IMR-90 (cell line): ENCODE measurements around the gene GNAI1. TPM values are rescaled to one million over a fixed set of nuclear protein-coding genes. Genes with fewer than 3 reads are reported as not detected.

ENCODE experiments used
- ATAC-seq: fragments of 200-7000 bp; cut with Tn5 transposase; 2 replicates; pipeline ENCODE4 v1.9.1; 2020; ENCODE audit warnings: low read depth, mild to moderate bottlenecking, moderate library complexity
- BruUV-seq: library from RNA; stranded (reverse); fragments of 400-500 nt; replicated peaks from 2 replicates; lab custom pipeline; 2021; lab: Mats Ljungman, UMichigan
- CTCF ChIA-PET: fragments of 300-600 bp; formaldehyde crosslinking; extraction: SDS; loops from one replicate; lab custom pipeline; 2021; ENCODE audit warnings: antibody characterized with exemption; lab: Yijun Ruan, JAX
- POLR2A ChIA-PET: fragments of 300-600 bp; sonication (Branson Sonifier 250); formaldehyde crosslinking; loops from one replicate; lab custom pipeline; 2022; ENCODE audit warnings: antibody characterized with exemption; ENCODE audit not compliant: unreplicated experiment; lab: Charles Lee
- DNase-seq: peaks from one replicate; pipeline ENCODE4 v3.0.0; 2013
- H2AFZ ChIP-seq: replicated peaks from 2 replicates; pipeline ENCODE3; 2013; ENCODE audit warnings: low read length, mild to moderate bottlenecking; ENCODE audit not compliant: poor library complexity
- H2AK5ac ChIP-seq: 2 replicates; pipeline ENCODE4 v1.6.1; 2013; ENCODE audit warnings: low read depth, low read length, inconsistent platforms
- H2AK9ac ChIP-seq: replicated peaks from 2 replicates; pipeline ENCODE3; 2013; ENCODE audit warnings: mild to moderate bottlenecking, low read depth, low read length, moderate library complexity; ENCODE audit not compliant: poor library complexity
- H2BK120ac ChIP-seq: 2 replicates; pipeline ENCODE4 v1.6.1; 2013; ENCODE audit warnings: low read depth, low read length, inconsistent platforms
- H2BK15ac ChIP-seq: 3 replicates; pipeline ENCODE4 v1.6.1; 2013; ENCODE audit warnings: low read depth, low read length, inconsistent platforms
- H2BK20ac ChIP-seq: 2 replicates; pipeline ENCODE4 v1.6.1; 2013; ENCODE audit warnings: low read depth, mild to moderate bottlenecking, inconsistent platforms, low read length, moderate library complexity
- H2BK5ac ChIP-seq: 2 replicates; pipeline ENCODE4 v1.6.1; 2013; ENCODE audit warnings: mild to moderate bottlenecking, low read depth, low read length, inconsistent platforms; ENCODE audit not compliant: poor library complexity, severe bottlenecking
- H3K14ac ChIP-seq: replicated peaks from 2 replicates; pipeline ENCODE4 v1.6.1; 2013; ENCODE audit warnings: low read depth, low read length, inconsistent platforms
- H3K18ac ChIP-seq: 2 replicates; pipeline ENCODE4 v1.6.1; 2013; ENCODE audit warnings: low read depth, low read length, control low read depth
- H3K23ac ChIP-seq: 2 replicates; pipeline ENCODE4 v1.6.1; 2013; ENCODE audit warnings: low read depth, low read length, inconsistent platforms
- H3K27ac ChIP-seq: 2 replicates; pipeline ENCODE4 v1.5.1; 2013; ENCODE audit warnings: mild to moderate bottlenecking, control low read depth, low read length; ENCODE audit not compliant: insufficient read depth
- H3K27me3 ChIP-seq: 2 replicates; pipeline ENCODE4 v1.6.1; 2013; ENCODE audit warnings: low read length; ENCODE audit not compliant: control insufficient read depth, insufficient read depth
- H3K36me3 ChIP-seq: 2 replicates; pipeline ENCODE4 v1.6.1; 2013; ENCODE audit warnings: low read length, mixed read lengths; ENCODE audit not compliant: control insufficient read depth, insufficient read depth
- H3K4ac ChIP-seq: 2 replicates; pipeline ENCODE4 v1.6.1; 2013; ENCODE audit warnings: low read depth, low read length, inconsistent platforms
- H3K4me1 ChIP-seq: 2 replicates; pipeline ENCODE4 v1.6.1; 2013; ENCODE audit warnings: low read length, mixed read lengths; ENCODE audit not compliant: control insufficient read depth, insufficient read depth
- H3K4me2 ChIP-seq: 2 replicates; pipeline ENCODE4 v1.6.1; 2013; ENCODE audit warnings: low read depth, mild to moderate bottlenecking, control low read depth, low read length, moderate library complexity
- H3K4me3 ChIP-seq: 2 replicates; pipeline ENCODE4 v1.5.1; 2013; ENCODE audit warnings: low read depth, mild to moderate bottlenecking, control low read depth, low read length, moderate library complexity; ENCODE audit not compliant: insufficient read depth
- H3K56ac ChIP-seq: 2 replicates; pipeline ENCODE4 v1.6.1; 2013; ENCODE audit warnings: low read length, inconsistent platforms; ENCODE audit not compliant: insufficient read depth; ENCODE audit errors: extremely low read depth
- H3K79me1 ChIP-seq, 2 experiments: 2 replicates each; pipeline ENCODE4 v1.6.1; 2013; ENCODE audit warnings: low read length in 2 of 2, inconsistent platforms in 1 of 2, low read depth in 1 of 2
- H3K9ac ChIP-seq: 2 replicates; pipeline ENCODE4 v1.6.1; 2013; ENCODE audit warnings: low read depth, low read length, control low read depth
- H3K9me1 ChIP-seq: 2 replicates; pipeline ENCODE4 v1.6.1; 2013; ENCODE audit warnings: low read length, inconsistent platforms; ENCODE audit not compliant: insufficient read depth
- H3K9me3 ChIP-seq: 2 replicates; pipeline ENCODE4 v1.6.1; 2013; ENCODE audit warnings: low read length; ENCODE audit not compliant: control insufficient read depth, insufficient read depth
- H4K20me1 ChIP-seq: 2 replicates; pipeline ENCODE4 v1.6.1; 2013; ENCODE audit warnings: low read length, inconsistent platforms; ENCODE audit not compliant: insufficient read depth
- H4K5ac ChIP-seq: 2 replicates; pipeline ENCODE4 v1.6.1; 2013; ENCODE audit warnings: mild to moderate bottlenecking, low read depth, low read length, control low read depth
- H4K8ac ChIP-seq, 2 experiments: 2 replicates each; pipeline ENCODE4 v1.6.1; 2013; ENCODE audit warnings: low read depth in 2 of 2, low read length in 2 of 2, control low read depth in 1 of 2, inconsistent platforms in 1 of 2
- H4K91ac ChIP-seq: 2 replicates; pipeline ENCODE4 v1.6.1; 2013; ENCODE audit warnings: low read depth, low read length, inconsistent platforms; ENCODE audit not compliant: insufficient read depth
- CHD1 ChIP-seq: IDR thresholded peaks from 2 replicates; pipeline ENCODE4 v1.6.1; 2012; ENCODE audit warnings: low read depth, low read length, improper control_type of control experiment
- FOS ChIP-seq: fragments of 150-350 bp; IDR thresholded peaks from 2 replicates; pipeline ENCODE4 v1.6.1; 2016; ENCODE audit warnings: low read depth, low read length
- MAFK ChIP-seq: IDR thresholded peaks from 2 replicates; pipeline ENCODE4 v1.6.1; 2012; ENCODE audit warnings: low read depth, low read length, improper control_type of control experiment
- MXI1 ChIP-seq: IDR thresholded peaks from 2 replicates; pipeline ENCODE4 v1.6.1; 2012; ENCODE audit warnings: low read depth, mild to moderate bottlenecking, low read length, moderate library complexity, borderline replicate concordance
- NFE2L2 ChIP-seq: fragments of 150-350 bp; IDR thresholded peaks from 2 replicates; pipeline ENCODE4 v1.6.1; 2016; ENCODE audit warnings: low read depth, mild to moderate bottlenecking, low read length
- RFX5 ChIP-seq: IDR thresholded peaks from 2 replicates; pipeline ENCODE4 v1.8.0; 2012; ENCODE audit warnings: low read depth, mild to moderate bottlenecking, low read length, moderate library complexity
- WGBS, 2 experiments: methylation state at CpG; one replicate each; pipeline versions ENCODE4 v1.1.5 to v1.1.7; 2013; ENCODE audit warnings: missing lambda C conversion rate in 2 of 2; ENCODE audit not compliant: insufficient read length in 1 of 2; ENCODE audit errors: extremely low coverage in 2 of 2; 5-methylcytosine and 5-hydroxymethylcytosine counted together
- dilution Hi-C: fragments of 300-500 bp; cut with HindIII; formaldehyde crosslinking; loops from one replicate; pipeline ENCODE4 v1.14.3; 2018; ENCODE audit warnings: low sequenced_read_pairs; ENCODE audit not compliant: unreplicated experiment
- in situ Hi-C: fragments of 300-500 bp; cut with MboI; formaldehyde crosslinking; loops from 3 replicates; pipeline ENCODE4 v1.14.3; 2019; ENCODE audit warnings: low sequenced_read_pairs, inconsistent platforms, mixed read lengths
- intact Hi-C: fragments of 100-400 bp; cut with micrococcal nuclease; formaldehyde crosslinking; loops from 2 replicates; pipeline ENCODE4 v1.10.0; 2022
- polyA plus RNA-seq, 3 experiments: library from polyadenylated mRNA; depleted of rRNA; stranded (reverse); fragments of >200 nt; gene quantifications; 2 replicates each; pipeline ENCODE4 v1.2.3, GENCODE V29; 2012; ENCODE audit warnings: low replicate concordance in 1 of 3
- total RNA-seq: library from RNA; depleted of rRNA; stranded (reverse); fragments of >200 nt; gene quantifications from 2 replicates; pipeline ENCODE4 v1.2.3, GENCODE V29; 2012
- TF ChIP-seq, protein P1 (sequence below): fragments of 150-350 bp; IDR thresholded peaks from 2 replicates; pipeline ENCODE4 v1.6.1; 2017; ENCODE audit warnings: mild to moderate bottlenecking, antibody characterized with exemption, low read length, low read depth
- TF ChIP-seq, protein P2 (sequence below): fragments of 150-350 bp; IDR thresholded peaks from 2 replicates; pipeline ENCODE4 v1.6.1; 2016; ENCODE audit warnings: low read depth, mild to moderate bottlenecking, low read length, moderate library complexity, borderline replicate concordance
- TF ChIP-seq, protein P3 (sequence below): conservative IDR thresholded peaks from 2 replicates; pipeline ENCODE4 v1.5.1; 2012; ENCODE audit warnings: mild to moderate bottlenecking, low read depth, low read length, improper control_type of control experiment

Gene GNAI1
- total and polyA plus RNA-seq, 2 of the 4 experiments (the other 2 are of a cell fraction) = 21.1 to 26.5 TPM

DNA sequence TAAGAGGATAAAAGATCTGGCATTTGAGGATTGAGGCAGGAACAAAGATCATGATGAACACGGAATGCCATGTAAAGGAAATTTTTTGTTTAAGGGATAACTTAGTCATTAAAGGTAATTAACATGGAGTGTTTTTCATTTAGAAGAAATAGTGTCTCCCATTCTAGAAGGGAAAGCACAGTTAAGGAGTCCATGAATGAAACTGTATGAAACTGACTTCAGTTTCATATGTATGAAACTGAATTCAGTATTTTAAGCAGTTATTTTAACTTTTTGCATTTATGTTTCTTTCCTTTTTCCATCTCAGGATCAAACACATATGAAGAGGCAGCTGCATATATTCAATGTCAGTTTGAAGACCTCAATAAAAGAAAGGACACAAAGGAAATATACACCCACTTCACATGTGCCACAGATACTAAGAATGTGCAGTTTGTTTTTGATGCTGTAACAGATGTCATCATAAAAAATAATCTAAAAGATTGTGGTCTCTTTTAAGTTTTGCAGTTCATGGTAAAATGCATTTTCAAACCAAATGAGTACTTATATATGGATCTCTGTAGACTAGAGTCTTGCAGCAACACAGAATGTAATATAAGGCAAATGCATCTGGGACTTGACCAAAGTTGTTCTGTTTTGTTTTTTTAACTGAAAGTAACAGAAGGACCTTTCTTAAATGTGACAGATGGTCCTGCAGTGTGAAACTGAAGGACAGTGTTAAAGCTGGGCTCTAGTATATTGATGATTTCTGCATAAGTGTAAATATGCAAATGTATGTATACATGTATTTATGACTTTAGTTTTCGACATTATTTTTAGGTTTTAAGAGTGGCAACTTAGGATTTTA lies 82.6 kb downstream of the GNAI1 start (continued):
- TF ChIP-seq, protein P1, sequence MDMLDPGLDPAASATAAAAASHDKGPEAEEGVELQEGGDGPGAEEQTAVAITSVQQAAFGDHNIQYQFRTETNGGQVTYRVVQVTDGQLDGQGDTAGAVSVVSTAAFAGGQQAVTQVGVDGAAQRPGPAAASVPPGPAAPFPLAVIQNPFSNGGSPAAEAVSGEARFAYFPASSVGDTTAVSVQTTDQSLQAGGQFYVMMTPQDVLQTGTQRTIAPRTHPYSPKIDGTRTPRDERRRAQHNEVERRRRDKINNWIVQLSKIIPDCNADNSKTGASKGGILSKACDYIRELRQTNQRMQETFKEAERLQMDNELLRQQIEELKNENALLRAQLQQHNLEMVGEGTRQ = no peak

DNA sequence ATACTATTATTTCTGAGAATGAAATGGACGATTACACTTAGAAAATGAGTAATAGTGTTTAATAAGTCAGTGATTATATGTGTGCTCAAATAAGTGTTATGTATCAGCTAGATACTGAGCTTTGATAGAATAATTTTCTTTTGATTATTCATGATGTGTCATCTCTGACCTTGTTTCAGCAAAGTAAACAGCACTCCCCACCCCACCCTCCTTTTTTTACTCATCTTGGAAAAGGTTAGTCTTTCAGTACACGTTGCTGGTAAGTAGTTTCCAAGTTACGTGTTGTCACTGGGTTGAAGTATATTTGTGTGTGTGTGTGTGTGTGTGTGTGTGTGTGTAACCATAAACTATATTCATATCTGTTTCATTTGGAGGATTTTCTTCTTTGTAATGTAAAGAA lies 84.1 kb downstream of the GNAI1 start:
- ChIA-PET POLR2A (no interaction called here), CTCF (interaction anchor here (0.6 to 0.7 kb wide), 3 partner anchors 17 to 738 kb away, joined by 3 to 7 read pairs (median 3); no protein-coding TSS in a partner anchor)
- Histone ChIP-seq H4K91ac (no peak overlapping the region), H2AFZ (no peak overlapping the region), H3K4me3 (no peak overlapping the region), H4K20me1 (no peaks in the 10 kb centered on the region), H2BK120ac (no peak overlapping the region; the same call in 1 of the 2 replicates), H2AK5ac (no peak overlapping the region), H3K14ac (no peak overlapping the region), H3K23ac (no peak overlapping the region), H3K18ac (no peak overlapping the region), H3K56ac (no peak overlapping the region), H3K4ac (no peak overlapping the region), H3K27me3 (no peaks in the 10 kb centered on the region), H3K79me1 (no peaks in the 10 kb centered on the region), H3K4me1 (no peaks in the 10 kb centered on the region), H4K5ac (no peak overlapping the region), H3K9ac (no peak overlapping the region), H4K8ac (no peak overlapping the region), H3K36me3 (peaks cover 18% of the 10 kb centered on the region), H3K9me3 (no peaks in the 10 kb centered on the region), H2BK20ac (no peak overlapping the region), H2BK5ac (no peak overlapping the region), H3K9me1 (0 out of 2 replicates have a peak, but pooled peaks cover 2% of the 10 kb centered on the region), H2AK9ac (no peak overlapping the region), H3K4me2 (no peak overlapping the region), H3K27ac (no peak overlapping the region), H2BK15ac (no peak overlapping the region)
- dilution Hi-C loops = no loop called here
- WGBS, 2 experiments = no CpG with 5 or more reads among the region's 3 CpGs
- intact Hi-C loops = loop anchor here (10.0 kb wide), 1 partner anchor 154 kb away; no protein-coding TSS in a partner anchor
- DNase-seq = peak; percentile 95
- in situ Hi-C loops = no loop called here
- BruUV-seq = no TSS peak
- ATAC-seq = peak; percentile 68
- TF ChIP-seq, protein P1 = no peak
- TF ChIP-seq, protein P2, sequence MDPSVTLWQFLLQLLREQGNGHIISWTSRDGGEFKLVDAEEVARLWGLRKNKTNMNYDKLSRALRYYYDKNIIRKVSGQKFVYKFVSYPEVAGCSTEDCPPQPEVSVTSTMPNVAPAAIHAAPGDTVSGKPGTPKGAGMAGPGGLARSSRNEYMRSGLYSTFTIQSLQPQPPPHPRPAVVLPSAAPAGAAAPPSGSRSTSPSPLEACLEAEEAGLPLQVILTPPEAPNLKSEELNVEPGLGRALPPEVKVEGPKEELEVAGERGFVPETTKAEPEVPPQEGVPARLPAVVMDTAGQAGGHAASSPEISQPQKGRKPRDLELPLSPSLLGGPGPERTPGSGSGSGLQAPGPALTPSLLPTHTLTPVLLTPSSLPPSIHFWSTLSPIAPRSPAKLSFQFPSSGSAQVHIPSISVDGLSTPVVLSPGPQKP = no peak
- TF ChIP-seq MXI1 (no peak), RFX5 (no peak; the same call in 1 of the 2 replicates), FOS (peak; percentile 88), MAFK (peak; percentile 9; the same call in 1 of the 2 replicates), NFE2L2 (0 out of 2 replicates have a peak, but pooled peaks have one; percentile 25), CHD1 (no peak)
- TF ChIP-seq, protein P3, sequence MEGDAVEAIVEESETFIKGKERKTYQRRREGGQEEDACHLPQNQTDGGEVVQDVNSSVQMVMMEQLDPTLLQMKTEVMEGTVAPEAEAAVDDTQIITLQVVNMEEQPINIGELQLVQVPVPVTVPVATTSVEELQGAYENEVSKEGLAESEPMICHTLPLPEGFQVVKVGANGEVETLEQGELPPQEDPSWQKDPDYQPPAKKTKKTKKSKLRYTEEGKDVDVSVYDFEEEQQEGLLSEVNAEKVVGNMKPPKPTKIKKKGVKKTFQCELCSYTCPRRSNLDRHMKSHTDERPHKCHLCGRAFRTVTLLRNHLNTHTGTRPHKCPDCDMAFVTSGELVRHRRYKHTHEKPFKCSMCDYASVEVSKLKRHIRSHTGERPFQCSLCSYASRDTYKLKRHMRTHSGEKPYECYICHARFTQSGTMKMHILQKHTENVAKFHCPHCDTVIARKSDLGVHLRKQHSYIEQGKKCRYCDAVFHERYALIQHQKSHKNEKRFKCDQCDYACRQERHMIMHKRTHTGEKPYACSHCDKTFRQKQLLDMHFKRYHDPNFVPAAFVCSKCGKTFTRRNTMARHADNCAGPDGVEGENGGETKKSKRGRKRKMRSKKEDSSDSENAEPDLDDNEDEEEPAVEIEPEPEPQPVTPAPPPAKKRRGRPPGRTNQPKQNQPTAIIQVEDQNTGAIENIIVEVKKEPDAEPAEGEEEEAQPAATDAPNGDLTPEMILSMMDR = no peak
